NCI-H1930 (cell line): Measurements from ENCODE around the gene PPDPF.

Experiments
- DNase-seq, 2 experiments: peaks; one replicate each; lab custom pipeline; 2025; lab: John Stamatoyannopoulos, UW

The PPDPF gene

GRCh38 chr20:63487781-63488241, 32.8 kb upstream of the PPDPF start:
- no peak for DNase-seq

GRCh38 chr20:63488315-63489251, 32.0 kb upstream of the PPDPF start:
- DNase-seq, result no peak

- DNase-seq, result no peak
Measured at GRCh38 chr20:63490416-63490815, 30.1 kb upstream of the PPDPF start.

GRCh38 chr20:63491078-63491477, 29.5 kb upstream of the PPDPF start:
- DNase-seq, result no peak

- DNase-seq, result no peak
Measured at GRCh38 chr20:63491635-63492230, 28.8 kb upstream of the PPDPF start.

- no peak for DNase-seq
Measured at GRCh38 chr20:63492518-63492917, 28.0 kb upstream of the PPDPF start.

GRCh38 chr20:63492982-63493381, 27.6 kb upstream of the PPDPF start:
- DNase-seq, result no peak

GRCh38 chr20:63493563-63494020, 27.0 kb upstream of the PPDPF start:
- no peak for DNase-seq

- DNase-seq, result no peak
Measured at GRCh38 chr20:63494084-63494419, 26.5 kb upstream of the PPDPF start.

GRCh38 chr20:63494420-63495166, 26.0 kb upstream of the PPDPF start:
- no peak for DNase-seq

- DNase-seq, result no peak
Measured at GRCh38 chr20:63495167-63495720, 25.3 kb upstream of the PPDPF start.

- peak in 1 of 2 experiments; percentile 45 for DNase-seq
Measured at GRCh38 chr20:63495741-63496595, 24.6 kb upstream of the PPDPF start.

GRCh38 chr20:63496596-63497120, 23.9 kb upstream of the PPDPF start:
- no peak for DNase-seq

- DNase-seq, result no peak
Measured at GRCh38 chr20:63497138-63497945, 23.2 kb upstream of the PPDPF start.

- DNase-seq, result peak in 1 of 2 experiments; percentile 26
Measured at GRCh38 chr20:63497946-63498935, 22.3 kb upstream of the PPDPF start.

GRCh38 chr20:63498960-63499337, 21.6 kb upstream of the PPDPF start, which contains the start of gene EEF1A2:
Gene EEF1A2 (minus strand): TSS chr20:63499083. CDS start chr20:63497763, 1,320 bp downstream.
- DNase-seq, result peak; percentile 35 to 64

GRCh38 chr20:63499338-63499969, 21.1 kb upstream of the PPDPF start:
- peak in 1 of 2 experiments; percentile 54 for DNase-seq
